ENCODE results near the gene GMIP. TPM values are rescaled to one million over a fixed set of nuclear protein-coding genes. Genes with fewer than 3 reads are reported as not detected.

The GMIP gene
- total RNA-seq, 4 donors from 2014 or later = 6.9 to 15.9 (median 7.5) TPM

DNA sequence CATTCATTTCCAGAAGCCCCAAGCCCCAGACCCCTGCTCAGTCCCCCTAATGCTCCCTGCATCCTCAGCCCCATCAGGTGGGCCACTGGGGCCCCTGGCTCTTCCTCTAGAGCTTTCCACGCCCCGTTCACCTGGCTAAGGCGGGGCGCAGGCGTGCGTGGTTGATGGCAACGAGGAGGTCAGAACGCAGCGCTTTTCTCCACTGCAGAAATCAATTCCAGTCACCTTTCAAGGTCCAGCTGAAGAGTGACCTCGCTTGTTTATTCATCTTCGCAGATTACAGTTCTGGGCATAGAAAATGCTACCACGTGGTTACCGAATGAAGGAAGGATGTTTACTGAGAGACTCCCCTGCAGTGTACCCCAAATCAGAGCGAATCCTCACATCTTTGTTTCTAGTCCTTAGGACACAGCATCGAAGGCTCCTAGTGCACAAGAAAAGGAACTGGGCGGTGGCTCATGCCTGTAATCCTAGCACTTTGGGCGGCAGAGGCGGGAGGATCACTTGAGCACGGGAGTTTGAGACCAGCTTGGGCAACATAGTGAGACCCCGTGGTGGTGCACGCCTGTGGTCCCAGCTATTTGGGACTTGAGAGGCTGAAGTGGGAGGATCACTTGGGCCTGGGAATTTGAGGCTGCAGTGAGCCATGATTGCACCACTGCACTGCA, 24.1 kb downstream of the GMIP start:
- H3K27ac ChIP-seq (replicated peaks in 1 of 4) = no peak overlapping the region
- no peak for DNase-seq (ENCODE audit: extremely low spot score)
- intact Hi-C loops (cut with DNase I) = no loop called here
- no peaks in the 10 kb centered on the region for H3K9me3 ChIP-seq
- H3K36me3 ChIP-seq = no peaks in the 10 kb centered on the region
- peaks cover 2 to 15% (median 13%) of the 10 kb centered on the region in 4 donors for H3K4me1 ChIP-seq
- H3K4me3 ChIP-seq = peak overlapping the region; percentile 43 to 61 (median 47)
- TF ChIP-seq POLR2A (IDR thresholded peaks at IDR 0.05; ENCODE audit: low read depth) (no peak), POLR2AphosphoS5 (IDR thresholded peaks at IDR 0.05) (no peak), EP300 (IDR thresholded peaks at IDR 0.05) (no peak)
- TF ChIP-seq, protein P1, sequence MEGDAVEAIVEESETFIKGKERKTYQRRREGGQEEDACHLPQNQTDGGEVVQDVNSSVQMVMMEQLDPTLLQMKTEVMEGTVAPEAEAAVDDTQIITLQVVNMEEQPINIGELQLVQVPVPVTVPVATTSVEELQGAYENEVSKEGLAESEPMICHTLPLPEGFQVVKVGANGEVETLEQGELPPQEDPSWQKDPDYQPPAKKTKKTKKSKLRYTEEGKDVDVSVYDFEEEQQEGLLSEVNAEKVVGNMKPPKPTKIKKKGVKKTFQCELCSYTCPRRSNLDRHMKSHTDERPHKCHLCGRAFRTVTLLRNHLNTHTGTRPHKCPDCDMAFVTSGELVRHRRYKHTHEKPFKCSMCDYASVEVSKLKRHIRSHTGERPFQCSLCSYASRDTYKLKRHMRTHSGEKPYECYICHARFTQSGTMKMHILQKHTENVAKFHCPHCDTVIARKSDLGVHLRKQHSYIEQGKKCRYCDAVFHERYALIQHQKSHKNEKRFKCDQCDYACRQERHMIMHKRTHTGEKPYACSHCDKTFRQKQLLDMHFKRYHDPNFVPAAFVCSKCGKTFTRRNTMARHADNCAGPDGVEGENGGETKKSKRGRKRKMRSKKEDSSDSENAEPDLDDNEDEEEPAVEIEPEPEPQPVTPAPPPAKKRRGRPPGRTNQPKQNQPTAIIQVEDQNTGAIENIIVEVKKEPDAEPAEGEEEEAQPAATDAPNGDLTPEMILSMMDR (IDR thresholded peaks at IDR 0.05) = no peak
- WGBS = 58% methylated on average over 21 of the region's 21 CpGs
- peaks cover 0 to 46% (median 6%) of the 10 kb centered on the region in 4 donors for H3K27me3 ChIP-seq

DNA sequence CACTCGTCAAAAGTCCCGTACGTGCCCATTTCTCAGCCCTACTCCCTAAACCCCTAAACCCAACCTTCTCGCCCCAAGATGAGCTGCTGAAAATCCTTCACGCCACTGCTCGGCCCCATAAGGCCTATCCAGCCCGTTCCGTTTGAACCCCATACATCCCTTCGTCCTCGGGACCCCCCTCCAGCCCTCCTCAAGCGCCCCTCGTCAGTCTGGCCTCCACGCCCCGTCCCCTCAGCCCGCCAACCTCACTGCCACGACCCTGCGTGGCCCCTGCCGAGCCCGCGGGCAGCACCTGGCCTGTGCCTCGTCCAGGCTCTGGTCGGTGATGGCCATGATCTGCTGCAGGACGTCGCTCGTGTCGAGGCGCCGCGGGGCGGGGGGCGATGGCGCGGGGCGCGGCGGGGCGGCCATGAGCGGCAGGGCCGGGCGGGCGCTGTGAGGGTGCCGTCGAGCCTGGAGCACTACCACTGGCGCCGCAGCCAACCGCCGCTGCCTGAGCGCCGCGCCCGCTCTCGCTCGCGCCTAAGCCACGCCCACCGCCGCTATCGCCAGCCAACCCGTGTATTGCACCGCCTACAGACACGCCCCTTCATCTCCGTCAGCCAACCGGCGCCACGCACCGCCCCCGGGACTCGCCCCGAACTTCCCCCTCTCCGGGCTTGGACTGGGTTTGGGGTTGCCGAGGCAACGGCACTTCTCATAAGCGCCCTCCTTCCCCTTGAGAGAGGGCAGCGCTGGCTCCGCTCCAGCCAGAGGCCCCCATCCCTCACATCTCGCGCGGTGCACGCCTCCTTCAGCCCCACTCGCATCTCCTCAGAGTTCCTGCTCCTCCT, 25.0 kb downstream of the GMIP start, which contains the start of gene PBX4:
Gene PBX4 (minus strand): TSS at position 469 of the 833 bp plus-strand sequence. CDS start 58 bp downstream, at position 411.
- intact Hi-C loops (cut with DNase I) = no loop called here
- no peak within 1 kb of the TSS for H3K27ac ChIP-seq (replicated peaks in 1 of 4)
- WGBS = 14% methylated on average over 31 of the region's 80 CpGs
- H3K4me1 ChIP-seq = peaks cover 2 to 15% (median 13%) of the 10 kb centered on the region in 4 donors
- no peaks in the 10 kb centered on the region for H3K9me3 ChIP-seq
- H3K4me3 ChIP-seq = peak within 1 kb of the TSS; percentile 43 to 61 (median 47)
- TF ChIP-seq POLR2A (IDR thresholded peaks at IDR 0.05; ENCODE audit: low read depth) = no peak
- TF ChIP-seq EP300 (IDR thresholded peaks at IDR 0.05) = no peak
- TF ChIP-seq POLR2AphosphoS5 (IDR thresholded peaks at IDR 0.05) = peak in 1 of 2 donors; percentile 32
- TF ChIP-seq, protein P1 (IDR thresholded peaks at IDR 0.05) = no peak
- peaks cover 0 to 52% (median 6%) of the 10 kb centered on the region in 4 donors for H3K27me3 ChIP-seq
- peak; percentile 96 for DNase-seq (ENCODE audit: extremely low spot score)
- no peaks in the 10 kb centered on the region for H3K36me3 ChIP-seq

DNA sequence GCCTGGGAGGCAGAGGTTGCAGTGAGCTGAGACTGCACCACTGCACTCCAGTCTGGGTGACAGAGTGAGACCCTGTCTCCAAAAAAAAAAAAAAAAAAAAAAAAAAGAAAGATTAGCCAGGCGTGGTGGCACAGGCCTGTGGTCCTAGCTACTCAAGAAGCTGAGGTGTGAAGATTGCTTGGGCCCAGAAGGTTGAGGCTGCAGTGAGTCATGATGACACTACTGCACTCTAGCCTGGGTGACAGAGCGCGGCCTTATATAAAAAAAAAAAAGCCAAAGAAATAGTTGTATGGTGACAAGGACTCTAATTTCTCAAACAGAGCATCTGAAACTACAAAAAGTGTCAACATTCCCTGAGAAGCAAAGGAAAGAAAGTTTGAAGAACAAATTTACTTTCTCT, 28.4 kb downstream of the GMIP start:
- 90% methylated on average over 3 of the region's 3 CpGs for WGBS
- peaks cover 2 to 15% (median 13%) of the 10 kb centered on the region in 4 donors for H3K4me1 ChIP-seq
- H3K4me3 ChIP-seq = no peak overlapping the region
- intact Hi-C loops (cut with DNase I) = no loop called here
- H3K36me3 ChIP-seq = no peaks in the 10 kb centered on the region
- H3K27ac ChIP-seq (replicated peaks in 1 of 4) = no peak overlapping the region
- peaks cover 0 to 65% (median 6%) of the 10 kb centered on the region in 4 donors for H3K27me3 ChIP-seq
- no peaks in the 10 kb centered on the region for H3K9me3 ChIP-seq
- DNase-seq (ENCODE audit: extremely low spot score) = no peak
- TF ChIP-seq POLR2A (IDR thresholded peaks at IDR 0.05; ENCODE audit: low read depth) = no peak
- TF ChIP-seq POLR2AphosphoS5 (IDR thresholded peaks at IDR 0.05) = no peak
- TF ChIP-seq, protein P1 (IDR thresholded peaks at IDR 0.05) = no peak

DNA sequence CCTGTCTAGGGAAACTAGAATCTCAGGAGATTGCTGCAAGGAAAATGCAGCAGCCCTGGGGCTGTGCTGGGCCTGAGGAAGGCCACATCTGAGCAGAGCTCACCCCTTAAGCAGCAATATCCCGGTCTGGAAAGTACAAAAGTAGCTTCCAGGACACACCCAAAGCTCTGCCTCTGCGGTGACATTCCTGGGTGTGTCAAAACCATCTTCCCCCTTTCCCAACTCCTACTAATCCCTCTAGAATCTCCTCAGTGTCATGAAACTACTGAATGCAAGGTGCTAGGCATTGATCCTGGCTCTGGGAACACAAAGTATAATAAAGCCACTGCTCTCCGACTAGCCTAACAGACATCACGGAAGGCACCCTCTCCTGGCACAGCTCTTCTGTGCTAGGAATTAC, 30.0 kb downstream of the GMIP start:
- no peak for DNase-seq (ENCODE audit: extremely low spot score)
- Histone ChIP-seq H3K4me1 (peaks cover 2 to 7% (median 6%) of the 10 kb centered on the region in 4 donors), H3K4me3 (no peak overlapping the region), H3K27ac (replicated peaks in 1 of 4) (no peak overlapping the region), H3K27me3 (peaks cover 0 to 63% (median 5%) of the 10 kb centered on the region in 4 donors), H3K9me3 (no peaks in the 10 kb centered on the region), H3K36me3 (no peaks in the 10 kb centered on the region)
- intact Hi-C loops (cut with DNase I) = no loop called here
- TF ChIP-seq, protein P1 (IDR thresholded peaks at IDR 0.05) = no peak
- no peak for TF ChIP-seq POLR2AphosphoS5 (IDR thresholded peaks at IDR 0.05)
- no peak for TF ChIP-seq POLR2A (IDR thresholded peaks at IDR 0.05; ENCODE audit: low read depth)
- TF ChIP-seq EP300 (IDR thresholded peaks at IDR 0.05) = no peak
- WGBS = 80% methylated on average over 4 of the region's 4 CpGs

Measured in esophagus muscularis mucosa (tissue), 4 donors.